HG02759 (cell line): Measurements from ENCODE around the gene MRPS31.
A peak's percentile ranks its signal among the peaks of the same experiment; 100 is the strongest.
"Not testable (repeated sequence)": the region's sequence is repeated elsewhere in the genome, so short reads cannot be mapped to it uniquely, and the experiment has no call there.

Source experiments
- ATAC-seq: cut with Tn5 transposase; IDR thresholded peaks from one replicate; pipeline ENCODE4 v1.9.1; 2021; ENCODE audit warnings: mild to moderate bottlenecking, moderate library complexity; ENCODE audit not compliant: unreplicated experiment

Gene MRPS31

GRCh38 chr13:40764587-40765403 is 6.2 kb downstream of the MRPS31 start:
- ATAC-seq: no peak

GRCh38 chr13:40762849-40763248 is 8.1 kb downstream of the MRPS31 start:
- no peak for ATAC-seq

- peak; percentile 54 for ATAC-seq
Observed at GRCh38 chr13:40758811-40759210, 12.2 kb downstream of the MRPS31 start.

GRCh38 chr13:40756042-40756441 is 14.9 kb downstream of the MRPS31 start:
- ATAC-seq: no peak

- no peak for ATAC-seq
Observed at GRCh38 chr13:40755082-40755700, 15.8 kb downstream of the MRPS31 start.

- no peak for ATAC-seq
Observed at GRCh38 chr13:40749327-40749726, 21.7 kb downstream of the MRPS31 start.

- not testable (repeated sequence) for ATAC-seq
Observed at GRCh38 chr13:40735232-40735548, 35.8 kb downstream of the MRPS31 start.

GRCh38 chr13:40734536-40735231 is 36.3 kb downstream of the MRPS31 start:
- ATAC-seq: not testable (repeated sequence)

GRCh38 chr13:40732658-40733057 is 38.3 kb downstream of the MRPS31 start:
- no peak for ATAC-seq

GRCh38 chr13:40728595-40728994 is 42.4 kb downstream of the MRPS31 start:
- no peak for ATAC-seq

- ATAC-seq: not testable (repeated sequence)
Observed at GRCh38 chr13:40714433-40714832, 56.6 kb downstream of the MRPS31 start.

- ATAC-seq: no peak
Observed at GRCh38 chr13:40706439-40706838, 64.6 kb downstream of the MRPS31 start.

GRCh38 chr13:40697711-40698110 is 73.3 kb downstream of the MRPS31 start:
- ATAC-seq: peak; percentile 80

- no peak for ATAC-seq
Observed at GRCh38 chr13:40694426-40694825, 76.6 kb downstream of the MRPS31 start.

GRCh38 chr13:40692946-40693345 is 78.0 kb downstream of the MRPS31 start:
- ATAC-seq: peak; percentile 68

- ATAC-seq: no peak
Observed at GRCh38 chr13:40688781-40689180, 82.2 kb downstream of the MRPS31 start.

- ATAC-seq: no peak
Observed at GRCh38 chr13:40682449-40683240, 88.3 kb downstream of the MRPS31 start.

GRCh38 chr13:40681341-40682146 is 89.4 kb downstream of the MRPS31 start:
- no peak for ATAC-seq

- no peak for ATAC-seq
Observed at GRCh38 chr13:40680659-40681323, 90.2 kb downstream of the MRPS31 start.

- ATAC-seq: no peak
Observed at GRCh38 chr13:40679480-40679985, 91.5 kb downstream of the MRPS31 start.
